CD14-positive monocyte (primary cell): ENCODE measurements around the gene CPEB4. TPM values are rescaled to one million over a fixed set of nuclear protein-coding genes. Genes with fewer than 3 reads are reported as not detected.

Source experiments
- DNase-seq, 3 donors: peaks; one replicate each; pipeline ENCODE4 v3.0.0-alpha.2; 2011 to 2022
- H2AFZ ChIP-seq: 2 replicates; pipeline ENCODE4 v1.6.0; 2012; ENCODE audit warnings: mild to moderate bottlenecking, low read depth, low read length, inconsistent platforms; ENCODE audit not compliant: insufficient read depth, poor library complexity, severe bottlenecking
- H3K27ac ChIP-seq, 2 donors: 1 replicate in 1 of 2; 2 replicates in 1 of 2; pipeline ENCODE4 v1.5.1; 2012 to 2013; ENCODE audit warnings: low read length in 2 of 2, control low read depth in 1 of 2, inconsistent platforms in 1 of 2, low read depth in 1 of 2, mild to moderate bottlenecking in 1 of 2
- H3K27me3 ChIP-seq, 2 donors: one replicate each; pipeline versions ENCODE4 v1.6.0 to v1.6.1; 2011 to 2013; ENCODE audit warnings: low read length in 2 of 2; ENCODE audit not compliant: control insufficient read depth in 2 of 2, insufficient read depth in 2 of 2
- H3K36me3 ChIP-seq, 2 donors: replicated peaks in 1 of 2; 1 replicate in 1 of 2; 2 replicates in 1 of 2; pipeline versions ENCODE4 v1.5.1 to v1.6.1; 2012 to 2013; ENCODE audit warnings: low read length in 2 of 2, control low read depth in 1 of 2, inconsistent platforms in 1 of 2, mild to moderate bottlenecking in 1 of 2; ENCODE audit not compliant: insufficient read depth in 2 of 2, control insufficient read depth in 1 of 2
- H3K4me1 ChIP-seq, 2 donors: 1 replicate in 1 of 2; 2 replicates in 1 of 2; pipeline versions ENCODE4 v1.5.1 to v1.6.1; 2012 to 2013; ENCODE audit warnings: low read length in 2 of 2, control low read depth in 1 of 2, inconsistent platforms in 1 of 2, mild to moderate bottlenecking in 1 of 2, moderate library complexity in 1 of 2; ENCODE audit not compliant: insufficient read depth in 2 of 2, control insufficient read depth in 1 of 2
- H3K4me2 ChIP-seq: replicated peaks from 2 replicates; pipeline ENCODE3; 2012; ENCODE audit warnings: low read length, moderate library complexity, mild to moderate bottlenecking; ENCODE audit not compliant: poor library complexity, severe bottlenecking; ENCODE audit errors: extremely low read depth
- H3K4me3 ChIP-seq, 3 experiments: fragments of 200-600 bp in 1 of 3; sonication (generic) in 1 of 3; replicated peaks in 1 of 3; 1 replicate in 2 of 3; 2 replicates in 1 of 3; pipeline ENCODE4 v1.5.1; 2011 to 2013; ENCODE audit warnings: low read length in 3 of 3, mild to moderate bottlenecking in 3 of 3, control low read depth in 2 of 3, low read depth in 2 of 3, inconsistent platforms in 1 of 3, moderate library complexity in 1 of 3
- H3K79me2 ChIP-seq: 2 replicates; pipeline ENCODE4 v1.6.0; 2012; ENCODE audit warnings: mild to moderate bottlenecking, control low read depth, inconsistent platforms, low read length, moderate library complexity; ENCODE audit not compliant: insufficient read depth
- H3K9ac ChIP-seq: 2 replicates; pipeline ENCODE4 v1.6.0; 2017; ENCODE audit warnings: low read length, mild to moderate bottlenecking; ENCODE audit not compliant: insufficient read depth, poor library complexity, severe bottlenecking
- H3K9me3 ChIP-seq, 2 donors: replicated peaks in 1 of 2; 1 replicate in 1 of 2; 2 replicates in 1 of 2; pipeline versions ENCODE4 v1.5.1 to v1.6.1; 2012 to 2013; ENCODE audit warnings: low read length in 2 of 2, control low read depth in 1 of 2; ENCODE audit not compliant: control insufficient read depth in 1 of 2, insufficient read depth in 1 of 2
- H4K20me1 ChIP-seq: 2 replicates; pipeline ENCODE4 v1.6.0; 2012; ENCODE audit warnings: mild to moderate bottlenecking, low read length, control low read depth, moderate library complexity; ENCODE audit not compliant: insufficient read depth
- H3K27ac Mint-ChIP-seq, 7 donors: one replicate each; pipeline ENCODE4 v1.8.0; 2020; ENCODE audit warnings: mild to moderate bottlenecking in 7 of 7, mixed read lengths in 7 of 7, moderate library complexity in 6 of 7, inconsistent platforms in 2 of 7
- H3K27me3 Mint-ChIP-seq, 3 donors: one replicate each; pipeline ENCODE4 v1.8.0; 2021 to 2022; ENCODE audit warnings: low read depth in 3 of 3, mild to moderate bottlenecking in 3 of 3, mixed read lengths in 3 of 3, moderate library complexity in 3 of 3, inconsistent platforms in 1 of 3
- H3K36me3 Mint-ChIP-seq, 2 donors: one replicate each; pipeline ENCODE4 v1.8.0; 2020; ENCODE audit warnings: mixed read lengths in 2 of 2, inconsistent platforms in 1 of 2, mild to moderate bottlenecking in 1 of 2
- H3K4me1 Mint-ChIP-seq: one replicate; pipeline ENCODE4 v1.8.0; 2020; ENCODE audit warnings: mild to moderate bottlenecking, mixed read lengths
- H3K4me3 Mint-ChIP-seq, 2 donors: one replicate each; pipeline ENCODE4 v1.8.0; 2020; ENCODE audit warnings: mild to moderate bottlenecking in 2 of 2, mixed read lengths in 2 of 2, moderate library complexity in 1 of 2
- H3K9me3 Mint-ChIP-seq, 7 donors: one replicate each; pipeline ENCODE4 v1.8.0; 2020 to 2022; ENCODE audit warnings: mixed read lengths in 7 of 7, mild to moderate bottlenecking in 6 of 7, moderate library complexity in 6 of 7, inconsistent platforms in 2 of 7
- WGBS: methylation state at CpG from one replicate; pipeline ENCODE4 v1.1.5; 2013; ENCODE audit warnings: missing lambda C conversion rate; ENCODE audit not compliant: insufficient coverage; 5-methylcytosine and 5-hydroxymethylcytosine counted together
- intact Hi-C, 2 donors: fragments of 100-400 bp; cut with micrococcal nuclease; formaldehyde crosslinking; loops; one replicate each; pipeline versions ENCODE4 v1.15.0 to v1.15.1; 2023
- polyA plus RNA-seq, 3 donors: library from polyadenylated mRNA; depleted of rRNA in 1 of 3; unstranded in 2 of 3; stranded (reverse) in 1 of 3; fragments of 300-500 nt in 2 of 3; fragments of >200 nt in 1 of 3; fragmentation: Illumina TruSeq in 2 of 3; gene quantifications; 1 replicate in 2 of 3; 2 replicates in 1 of 3; pipeline ENCODE4 v1.2.3, GENCODE V29; 2012 to 2021
- TF ChIP-seq, protein P1 (sequence below): fragments of 200-600 bp; IDR thresholded peaks from one replicate; pipeline ENCODE4 v1.8.0; 2022; ENCODE audit warnings: antibody characterized with exemption, mild to moderate bottlenecking

Gene CPEB4
- polyA plus RNA-seq, 3 donors: 10.7 to 27.3 (median 13.9) TPM

- Mint-ChIP-seq H3K27ac (peak overlapping the region; percentile 97 to 99 (median 98)), H3K9me3 (peaks cover 0 to 3% (median 0%) of the 10 kb centered on the region in 7 donors), H3K27me3 (peaks cover 0 to 4% (median 0%) of the 10 kb centered on the region in 3 donors), H3K4me1 (peaks cover 69% of the 10 kb centered on the region), H3K36me3 (no peaks in the 10 kb centered on the region), H3K4me3 (peak overlapping the region; percentile 48 to 85)
- intact Hi-C loops: loop anchor here (2.0 to 10.0 kb wide), 2 partner anchors 14 to 132 kb away; no protein-coding TSS in a partner anchor
- H3K79me2 ChIP-seq: no peaks in the 10 kb centered on the region
- H3K9ac ChIP-seq: peak overlapping the region; percentile 75
- TF ChIP-seq, protein P1, sequence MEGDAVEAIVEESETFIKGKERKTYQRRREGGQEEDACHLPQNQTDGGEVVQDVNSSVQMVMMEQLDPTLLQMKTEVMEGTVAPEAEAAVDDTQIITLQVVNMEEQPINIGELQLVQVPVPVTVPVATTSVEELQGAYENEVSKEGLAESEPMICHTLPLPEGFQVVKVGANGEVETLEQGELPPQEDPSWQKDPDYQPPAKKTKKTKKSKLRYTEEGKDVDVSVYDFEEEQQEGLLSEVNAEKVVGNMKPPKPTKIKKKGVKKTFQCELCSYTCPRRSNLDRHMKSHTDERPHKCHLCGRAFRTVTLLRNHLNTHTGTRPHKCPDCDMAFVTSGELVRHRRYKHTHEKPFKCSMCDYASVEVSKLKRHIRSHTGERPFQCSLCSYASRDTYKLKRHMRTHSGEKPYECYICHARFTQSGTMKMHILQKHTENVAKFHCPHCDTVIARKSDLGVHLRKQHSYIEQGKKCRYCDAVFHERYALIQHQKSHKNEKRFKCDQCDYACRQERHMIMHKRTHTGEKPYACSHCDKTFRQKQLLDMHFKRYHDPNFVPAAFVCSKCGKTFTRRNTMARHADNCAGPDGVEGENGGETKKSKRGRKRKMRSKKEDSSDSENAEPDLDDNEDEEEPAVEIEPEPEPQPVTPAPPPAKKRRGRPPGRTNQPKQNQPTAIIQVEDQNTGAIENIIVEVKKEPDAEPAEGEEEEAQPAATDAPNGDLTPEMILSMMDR: no peak
- no peaks in the 10 kb centered on the region for H4K20me1 ChIP-seq
- peak overlapping the region; percentile 0 to 60 (median 20) for H3K4me3 ChIP-seq
- no peaks in the 10 kb centered on the region for H3K36me3 ChIP-seq
- H2AFZ ChIP-seq: peak overlapping the region; percentile 72
- peak overlapping the region; percentile 63 for H3K4me2 ChIP-seq
- peak; percentile 82 to 88 (median 83) for DNase-seq
- H3K27ac ChIP-seq: peak overlapping the region; percentile 92 to 98
- no peaks in the 10 kb centered on the region for H3K9me3 ChIP-seq
- 0% methylated on average over 12 of the region's 15 CpGs for WGBS
- no peaks in the 10 kb centered on the region for H3K27me3 ChIP-seq
- H3K4me1 ChIP-seq: peaks cover 61 to 68% of the 10 kb centered on the region in 2 donors
Observed at GRCh38 chr5:173866243-173866857, 21.8 kb upstream of the CPEB4 start.

DNA sequence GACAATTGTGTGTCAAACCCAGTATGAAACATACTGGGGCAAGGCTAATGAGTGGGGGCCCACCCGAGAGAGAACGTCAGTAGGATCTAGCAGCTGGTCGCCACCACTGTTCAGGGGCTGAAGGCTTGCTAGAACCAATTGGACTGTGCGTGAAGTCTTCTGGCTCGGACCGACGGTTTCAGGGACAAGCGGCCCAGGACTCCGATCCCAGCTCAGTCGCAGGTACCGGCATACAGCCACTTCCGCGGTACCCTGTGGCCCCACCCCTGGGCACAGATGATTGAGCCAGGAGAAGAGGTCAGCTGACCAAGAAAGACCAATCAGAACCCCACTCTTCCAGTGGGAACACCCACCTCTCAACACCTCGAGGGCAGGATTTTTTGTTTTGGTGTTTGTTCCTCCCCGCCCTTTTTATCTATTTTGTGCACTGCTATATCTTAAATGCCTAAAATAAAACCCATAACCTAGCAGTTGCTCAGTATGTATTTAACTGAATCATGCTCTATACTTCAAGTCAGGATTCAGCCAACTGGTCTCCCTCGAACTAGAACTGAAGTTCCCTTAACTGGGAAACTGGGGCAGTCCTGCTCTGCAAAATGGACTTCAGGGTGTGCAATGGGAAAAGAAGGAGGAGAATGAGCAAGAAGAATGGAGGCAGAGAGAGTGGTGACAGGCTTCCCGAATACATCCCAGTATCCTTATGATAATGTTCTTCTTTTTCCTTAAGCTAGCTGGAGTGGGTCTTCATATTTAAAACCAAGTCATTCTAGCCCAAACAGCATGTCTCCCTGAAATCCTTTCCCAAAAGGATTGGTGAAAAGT is 21.1 kb upstream of the CPEB4 start:
- Histone ChIP-seq H3K36me3 (no peaks in the 10 kb centered on the region), H3K4me3 (peak overlapping the region in 2 of 3 experiments; percentile 20 to 60), H2AFZ (peak overlapping the region; percentile 72), H3K27me3 (no peaks in the 10 kb centered on the region), H4K20me1 (no peaks in the 10 kb centered on the region), H3K27ac (peak overlapping the region; percentile 92 to 98), H3K9ac (peak overlapping the region; percentile 75), H3K4me1 (peaks cover 68 to 75% of the 10 kb centered on the region in 2 donors), H3K9me3 (no peaks in the 10 kb centered on the region), H3K79me2 (no peaks in the 10 kb centered on the region), H3K4me2 (peak overlapping the region; percentile 63)
- Mint-ChIP-seq H3K4me3 (peak overlapping the region; percentile 48 to 85), H3K27me3 (peaks cover 0 to 4% (median 0%) of the 10 kb centered on the region in 3 donors), H3K9me3 (peaks cover 0 to 3% (median 0%) of the 10 kb centered on the region in 7 donors), H3K36me3 (no peaks in the 10 kb centered on the region), H3K4me1 (peaks cover 76% of the 10 kb centered on the region), H3K27ac (peak overlapping the region; percentile 97 to 99 (median 98))
- intact Hi-C loops: loop anchor here (2.0 to 10.0 kb wide), 2 partner anchors 14 to 132 kb away; no protein-coding TSS in a partner anchor
- WGBS: 74% methylated on average over 11 of the region's 17 CpGs
- TF ChIP-seq, protein P1: no peak
- DNase-seq: no peak
